ENCODE measurements around the gene NR1D1.

The NR1D1 gene

GRCh38 chr17:40065769-40066510 is 34.4 kb downstream of the NR1D1 start:
- H3K4me3 Mint-ChIP-seq, result no peak overlapping the region
- no peaks in the 10 kb centered on the region for H3K9me3 Mint-ChIP-seq
- H3K36me3 Mint-ChIP-seq, result no peaks in the 10 kb centered on the region
- no peaks in the 10 kb centered on the region for H3K27me3 Mint-ChIP-seq
- ATAC-seq, result no peak
- H3K27ac Mint-ChIP-seq, result peak overlapping the region; percentile 7
- H3K4me1 Mint-ChIP-seq, result peaks cover 74% of the 10 kb centered on the region

GRCh38 chr17:40064971-40065768 is 35.2 kb downstream of the NR1D1 start:
- Mint-ChIP-seq H3K36me3 (no peaks in the 10 kb centered on the region), H3K4me1 (peaks cover 66% of the 10 kb centered on the region), H3K4me3 (no peak overlapping the region), H3K27me3 (no peaks in the 10 kb centered on the region), H3K9me3 (no peaks in the 10 kb centered on the region), H3K27ac (peak overlapping the region; percentile 7)
- ATAC-seq, result no peak

GRCh38 chr17:40063901-40064531 is 36.4 kb downstream of the NR1D1 start:
- ATAC-seq, result no peak
- H3K27me3 Mint-ChIP-seq, result no peaks in the 10 kb centered on the region
- H3K4me1 Mint-ChIP-seq, result peaks cover 55% of the 10 kb centered on the region
- peak overlapping the region; percentile 90 for H3K4me3 Mint-ChIP-seq
- peak overlapping the region; percentile 68 for H3K27ac Mint-ChIP-seq
- H3K9me3 Mint-ChIP-seq, result no peaks in the 10 kb centered on the region
- no peaks in the 10 kb centered on the region for H3K36me3 Mint-ChIP-seq

- Mint-ChIP-seq H3K27me3 (no peaks in the 10 kb centered on the region), H3K9me3 (no peaks in the 10 kb centered on the region), H3K4me3 (peak overlapping the region; percentile 90), H3K4me1 (peaks cover 47% of the 10 kb centered on the region), H3K36me3 (no peaks in the 10 kb centered on the region), H3K27ac (peak overlapping the region; percentile 68)
- peak; percentile 58 for ATAC-seq
Measured at GRCh38 chr17:40063187-40063771, 37.1 kb downstream of the NR1D1 start.

- peak; percentile 89 for ATAC-seq
- no peaks in the 10 kb centered on the region for H3K27me3 Mint-ChIP-seq
- H3K9me3 Mint-ChIP-seq, result no peaks in the 10 kb centered on the region
- H3K4me3 Mint-ChIP-seq, result peak within 1 kb of the TSS; percentile 90
- H3K27ac Mint-ChIP-seq, result peak within 1 kb of the TSS; percentile 68
- H3K4me1 Mint-ChIP-seq, result peaks cover 40% of the 10 kb centered on the region
- no peaks in the 10 kb centered on the region for H3K36me3 Mint-ChIP-seq
Measured at GRCh38 chr17:40062329-40063186, 37.8 kb downstream of the NR1D1 start, which contains the start of gene THRA. THRA (plus strand) TSS chr17:40062965; CDS start chr17:40074489, 11,524 bp downstream.

- H3K27ac Mint-ChIP-seq, result peak overlapping the region; percentile 64
- H3K27me3 Mint-ChIP-seq, result peaks cover 9% of the 10 kb centered on the region
- ATAC-seq, result no peak
- H3K9me3 Mint-ChIP-seq, result no peaks in the 10 kb centered on the region
- H3K36me3 Mint-ChIP-seq, result no peaks in the 10 kb centered on the region
- peak overlapping the region; percentile 66 for H3K4me3 Mint-ChIP-seq
- peaks cover 34% of the 10 kb centered on the region for H3K4me1 Mint-ChIP-seq
Measured at GRCh38 chr17:40061609-40062038, 38.8 kb downstream of the NR1D1 start.

DNA sequence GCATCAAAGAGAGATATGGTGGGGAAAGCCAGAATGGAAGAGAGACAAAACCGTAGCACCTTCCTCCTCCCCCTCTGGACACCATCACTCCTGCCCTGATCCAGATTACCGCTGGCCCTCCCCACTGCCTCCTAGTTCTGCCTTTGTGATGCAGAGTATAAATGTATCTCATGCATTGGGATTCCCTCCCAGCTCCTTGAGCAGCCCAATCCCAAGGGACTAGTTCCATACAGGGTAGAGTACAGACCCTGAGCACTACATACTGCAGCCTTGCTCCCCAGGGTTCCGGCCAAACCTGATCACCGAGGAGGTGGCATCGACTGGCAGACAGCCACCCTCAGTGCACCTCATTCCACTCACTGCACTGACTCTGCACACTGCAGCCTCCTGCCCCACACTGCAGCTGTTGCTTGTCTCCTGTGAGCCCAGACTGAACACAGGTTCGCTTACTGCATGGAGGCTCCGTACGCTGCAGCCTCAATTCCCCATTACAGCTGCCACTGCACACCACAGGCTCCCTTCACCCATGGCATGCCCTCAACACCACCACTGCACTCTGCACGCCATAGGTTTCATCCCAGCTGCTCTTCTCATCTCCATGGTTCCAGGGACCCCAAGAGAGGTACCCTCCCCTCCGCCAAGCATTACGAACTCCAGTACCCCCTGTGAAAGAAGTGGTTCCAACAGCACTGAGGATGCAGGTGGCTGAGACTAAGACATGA is 39.3 kb downstream of the NR1D1 start:
- no peak for ATAC-seq

DNA sequence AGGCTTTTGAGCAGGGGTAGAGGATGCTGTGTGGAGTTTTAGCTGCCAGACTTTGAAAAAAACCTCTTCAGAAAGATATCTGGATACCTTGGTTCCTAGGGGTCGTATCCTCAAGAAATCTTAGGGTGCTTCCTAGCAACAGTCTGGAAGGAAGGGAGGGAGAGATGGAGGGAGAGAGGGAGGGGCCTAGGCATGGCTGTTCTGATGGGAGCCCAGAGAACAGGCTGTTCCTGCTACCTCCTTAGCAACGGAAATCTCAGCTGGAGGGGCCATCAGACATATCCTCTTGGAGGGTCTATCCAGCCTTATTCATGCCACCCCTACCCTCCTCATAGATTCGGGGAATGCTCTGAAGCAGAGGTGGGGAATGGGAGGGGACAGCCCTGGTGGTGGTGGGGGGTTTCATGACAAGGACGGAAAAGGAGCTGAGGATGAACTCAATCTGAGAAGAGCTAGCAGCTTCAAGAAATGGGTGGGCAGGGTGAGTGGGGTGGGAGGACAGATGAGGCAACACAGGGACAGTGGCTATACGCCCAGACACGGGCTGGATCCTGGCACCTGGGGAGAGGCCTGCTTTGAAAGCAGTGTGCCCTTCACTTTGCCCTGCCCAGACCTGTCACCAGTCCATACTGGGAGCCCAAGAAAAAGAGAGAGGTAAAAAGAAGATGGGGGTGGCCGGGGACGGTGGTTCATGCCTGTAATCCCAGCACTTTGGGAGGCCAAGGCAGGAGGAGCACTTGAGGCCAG is 40.5 kb downstream of the NR1D1 start:
- Mint-ChIP-seq H3K27me3 (peaks cover 12% of the 10 kb centered on the region), H3K4me3 (no peak overlapping the region), H3K27ac (no peak overlapping the region), H3K36me3 (no peaks in the 10 kb centered on the region), H3K4me1 (peaks cover 26% of the 10 kb centered on the region), H3K9me3 (no peaks in the 10 kb centered on the region)
- no peak for ATAC-seq

More for the DNA sequence above, 39.3 kb downstream of the NR1D1 start:
- Mint-ChIP-seq H3K4me3 (no peak overlapping the region), H3K4me1 (peaks cover 34% of the 10 kb centered on the region), H3K9me3 (no peaks in the 10 kb centered on the region), H3K27me3 (peaks cover 12% of the 10 kb centered on the region), H3K27ac (peak overlapping the region; percentile 64), H3K36me3 (no peaks in the 10 kb centered on the region)

DNA sequence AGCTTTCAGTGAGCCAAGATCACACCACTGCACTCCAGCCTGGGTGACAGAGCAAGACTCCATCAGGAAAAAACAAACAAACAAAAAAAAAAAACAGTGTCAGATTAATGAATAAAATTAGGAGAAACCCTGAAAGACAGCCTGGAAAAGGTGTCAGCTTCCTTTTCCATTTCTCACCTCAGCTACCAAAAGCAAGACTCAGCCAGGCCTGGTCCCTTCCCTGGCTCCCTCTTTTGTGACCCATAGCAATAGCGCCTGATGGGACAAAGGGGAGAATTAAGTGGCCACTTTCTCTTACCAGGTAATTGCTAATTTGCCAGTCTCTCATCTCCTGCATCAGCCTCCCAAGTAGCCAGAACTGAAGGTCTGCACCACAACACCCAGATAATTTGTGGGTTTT is 41.5 kb downstream of the NR1D1 start:
- Mint-ChIP-seq H3K27ac (no peak overlapping the region), H3K36me3 (no peaks in the 10 kb centered on the region), H3K4me1 (peaks cover 16% of the 10 kb centered on the region), H3K27me3 (peaks cover 12% of the 10 kb centered on the region), H3K4me3 (no peak overlapping the region), H3K9me3 (no peaks in the 10 kb centered on the region)
- ATAC-seq, result no peak

DNA sequence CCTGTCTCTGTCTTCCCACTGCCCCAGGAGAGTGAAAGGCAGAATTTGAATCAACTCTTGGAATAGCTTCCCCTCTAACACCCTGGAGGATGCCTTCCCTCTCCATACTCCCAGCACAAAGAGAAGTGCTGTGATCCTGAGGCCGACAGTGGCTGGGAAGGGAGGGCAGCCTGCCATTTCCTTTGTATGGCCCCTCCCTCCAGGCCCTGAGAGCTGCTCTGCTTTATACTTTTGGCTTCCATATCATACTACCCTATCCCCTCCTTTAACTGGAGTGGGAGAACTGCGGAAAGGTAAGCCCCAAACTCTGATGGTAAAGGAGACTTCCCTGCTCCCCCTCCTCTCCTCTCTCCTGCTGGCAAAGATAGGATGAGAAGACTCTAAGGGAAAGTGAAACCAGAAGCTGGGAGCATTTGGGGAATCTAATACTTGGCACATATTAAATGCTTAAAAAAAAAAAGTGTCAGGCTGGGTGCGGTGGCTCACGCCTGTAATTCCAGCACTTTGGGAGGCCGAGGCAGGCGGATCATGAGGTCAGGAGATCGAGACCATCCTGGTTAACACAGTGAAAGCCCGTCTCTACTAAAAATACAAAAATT is 42.1 kb downstream of the NR1D1 start:
- Mint-ChIP-seq H3K36me3 (no peaks in the 10 kb centered on the region), H3K4me1 (peaks cover 14% of the 10 kb centered on the region), H3K9me3 (no peaks in the 10 kb centered on the region), H3K4me3 (no peak overlapping the region), H3K27ac (no peak overlapping the region), H3K27me3 (peaks cover 12% of the 10 kb centered on the region)
- ATAC-seq, result no peak

DNA sequence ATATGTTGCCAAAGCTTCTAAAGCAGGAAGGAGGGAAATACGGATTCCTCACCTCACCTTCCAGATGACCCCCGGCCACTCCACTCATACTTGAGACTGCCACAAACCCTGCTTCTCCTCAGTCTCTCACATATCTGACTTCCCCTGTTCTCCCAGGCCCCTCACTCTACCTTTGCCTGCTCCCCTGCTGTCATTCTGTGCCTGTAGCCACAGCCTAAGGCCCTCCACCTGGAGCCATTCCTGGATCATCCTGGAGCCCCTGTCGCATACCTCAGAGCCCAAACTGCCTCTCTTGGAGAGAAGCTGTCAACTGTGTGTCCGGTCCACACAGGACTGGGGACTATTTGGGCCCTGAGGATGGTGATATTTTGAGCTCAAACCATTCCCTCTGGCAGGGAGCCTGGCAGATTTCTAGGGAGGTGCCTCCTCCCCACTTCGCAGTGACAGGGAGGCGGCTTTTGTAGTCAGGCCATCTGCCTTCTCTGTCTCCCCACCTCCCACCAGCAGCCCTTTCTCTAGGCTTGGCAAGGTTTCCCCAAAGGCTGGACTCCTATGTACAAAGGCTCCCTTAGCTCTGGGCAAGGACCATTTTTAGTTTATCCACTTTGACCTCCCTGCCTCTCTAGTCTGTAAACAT is 43.9 kb downstream of the NR1D1 start:
- Mint-ChIP-seq H3K9me3 (no peaks in the 10 kb centered on the region), H3K27ac (no peak overlapping the region), H3K27me3 (peaks cover 12% of the 10 kb centered on the region), H3K36me3 (peaks cover 6% of the 10 kb centered on the region), H3K4me1 (peaks cover 6% of the 10 kb centered on the region), H3K4me3 (no peak overlapping the region)
- ATAC-seq, result no peak
